Regular cardiac myocyte (primary cell): ENCODE results near the gene USPL1. TPM values are rescaled to one million over a fixed set of nuclear protein-coding genes. Genes with fewer than 3 reads are reported as not detected.

Experiments used
- total RNA-seq: library from RNA; depleted of rRNA; stranded (reverse); fragments of >200 nt; gene quantifications from 2 replicates; pipeline ENCODE4 v1.2.3, GENCODE V29; 2014

USPL1 gene
- total RNA-seq = 22.8 and 30.4 TPM in 2 replicates

GRCh38 chr13:30617315-30618185 is at the start of gene USPL1:
Gene USPL1, plus strand, starts transcription at chr13:30617920. Its CDS starts 3,221 bp downstream, at chr13:30621141.

Other genes starting within 250 kb of the USPL1 start
- gene UBE2L5, start 195.4 kb upstream of the USPL1 start, total RNA-seq = under 0.01 TPM in 1 of 2 replicates, not detected in the other
- gene HMGB1, start 152.0 kb upstream of the USPL1 start, total RNA-seq = 55.8 and 285 TPM in 2 replicates
- gene ALOX5AP, start 117.6 kb downstream of the USPL1 start, total RNA-seq = under 0.01 and 0.28 TPM in 2 replicates